ENCODE measurements around the gene IL17RE.
"Not testable (repeated sequence)": the region's sequence is repeated elsewhere in the genome, so short reads cannot be mapped to it uniquely, and the experiment has no call there.

Gene IL17RE

GRCh38 chr3:9902372-9903237 is at the start of gene IL17RE:
TSS of gene IL17RE (plus strand) at chr3:9902848. CDS start at chr3:9902933, 85 bp downstream.
- peak; percentile 56 for DNase-seq (ENCODE audit: low read depth, low spot score)

- peak; percentile 36 for DNase-seq (ENCODE audit: low read depth, low spot score)
Measured at GRCh38 chr3:9854291-9854940, 48.2 kb upstream of the IL17RE start.

GRCh38 chr3:9855594-9855993 is 47.1 kb upstream of the IL17RE start:
- no peak for DNase-seq (ENCODE audit: low read depth, low spot score)

- DNase-seq (ENCODE audit: low read depth, low spot score): no peak
Measured at GRCh38 chr3:9859530-9860025, 43.1 kb upstream of the IL17RE start.

- DNase-seq (ENCODE audit: low read depth, low spot score): peak; percentile 25
Measured at GRCh38 chr3:9861201-9861600, 41.4 kb upstream of the IL17RE start.

- no peak for DNase-seq (ENCODE audit: low read depth, low spot score)
Measured at GRCh38 chr3:9861626-9862130, 41.0 kb upstream of the IL17RE start.

- peak; percentile 88 for DNase-seq (ENCODE audit: low read depth, low spot score)
Measured at GRCh38 chr3:9862391-9863057, 40.1 kb upstream of the IL17RE start.

GRCh38 chr3:9863058-9863772 is 39.4 kb upstream of the IL17RE start:
- DNase-seq (ENCODE audit: low read depth, low spot score): no peak

GRCh38 chr3:9864200-9864927 is 38.3 kb upstream of the IL17RE start:
- DNase-seq (ENCODE audit: low read depth, low spot score): no peak

- DNase-seq (ENCODE audit: low read depth, low spot score): not testable (repeated sequence)
Measured at GRCh38 chr3:9865125-9865637, 37.5 kb upstream of the IL17RE start.

GRCh38 chr3:9866639-9867038 is 36.0 kb upstream of the IL17RE start:
- DNase-seq (ENCODE audit: low read depth, low spot score): no peak

GRCh38 chr3:9867106-9867505 is 35.5 kb upstream of the IL17RE start:
- DNase-seq (ENCODE audit: low read depth, low spot score): no peak

GRCh38 chr3:9869955-9870354 is 32.7 kb upstream of the IL17RE start:
- DNase-seq (ENCODE audit: low read depth, low spot score): no peak

- DNase-seq (ENCODE audit: low read depth, low spot score): no peak
Measured at GRCh38 chr3:9870978-9871377, 31.7 kb upstream of the IL17RE start.

GRCh38 chr3:9872067-9872466 is 30.6 kb upstream of the IL17RE start:
- not testable (repeated sequence) for DNase-seq (ENCODE audit: low read depth, low spot score)

- DNase-seq (ENCODE audit: low read depth, low spot score): no peak
Measured at GRCh38 chr3:9875448-9875847, 27.2 kb upstream of the IL17RE start.

- DNase-seq (ENCODE audit: low read depth, low spot score): not testable (repeated sequence)
Measured at GRCh38 chr3:9876255-9876654, 26.4 kb upstream of the IL17RE start.

- DNase-seq (ENCODE audit: low read depth, low spot score): peak; percentile 32
Measured at GRCh38 chr3:9876991-9877390, 25.7 kb upstream of the IL17RE start.

- DNase-seq (ENCODE audit: low read depth, low spot score): no peak
Measured at GRCh38 chr3:9878700-9879099, 23.9 kb upstream of the IL17RE start.

GRCh38 chr3:9879830-9880549 is 22.7 kb upstream of the IL17RE start, which contains the start of gene CIDEC:
TSS of gene CIDEC (minus strand) at chr3:9880253. CDS start at chr3:9878486, 1,767 bp downstream.
- peak; percentile 60 for DNase-seq (ENCODE audit: low read depth, low spot score)

Measured in ELF-1 (cell line).